SK-N-SH treated with all-trans-retinoic acid at 6 μM for 48 hours (cell line): ENCODE results near the gene CIRBP.
A peak's percentile ranks its signal among the peaks of the same experiment; 100 is the strongest.

Experiments used
- ATAC-seq: fragments of 200-7000 bp; cut with Tn5 transposase; 3 replicates; pipeline ENCODE4 v1.9.1; 2020; ENCODE audit warnings: mild to moderate bottlenecking, moderate library complexity
- ARNTL ChIP-seq: fragments of 450-650 bp; formaldehyde crosslinking; IDR thresholded peaks from 2 replicates; pipeline ENCODE4 v1.5.0; 2020; ENCODE audit warnings: low read depth, mild to moderate bottlenecking, moderate library complexity, borderline replicate concordance
- BACH2 ChIP-seq: fragments of 250-450 bp; sonication (Bioruptor Pico); IDR thresholded peaks from 2 replicates; pipeline ENCODE4 v1.9.0; 2021; ENCODE audit warnings: mild to moderate bottlenecking, borderline replicate concordance
- CREB5 ChIP-seq: fragments of 250-450 bp; sonication (Bioruptor Pico); IDR thresholded peaks from 2 replicates; pipeline ENCODE4 v1.5.1; 2020; ENCODE audit warnings: low read depth, mild to moderate bottlenecking, moderate library complexity
- CSDC2 ChIP-seq: fragments of 250-450 bp; sonication (Bioruptor Pico); IDR thresholded peaks from 2 replicates; pipeline ENCODE4 v1.5.0; 2020; ENCODE audit warnings: mild to moderate bottlenecking, moderate library complexity
- ESRRG ChIP-seq: fragments of 250-450 bp; sonication (Bioruptor Pico); IDR thresholded peaks from 2 replicates; pipeline ENCODE4 v1.6.1; 2021; ENCODE audit warnings: mild to moderate bottlenecking
- GLIS3 ChIP-seq: fragments of 250-450 bp; sonication (Bioruptor Pico); IDR thresholded peaks from 2 replicates; pipeline ENCODE4 v1.5.0; 2020; ENCODE audit warnings: mild to moderate bottlenecking, moderate library complexity
- ISL1 ChIP-seq: fragments of 250-450 bp; sonication (Bioruptor Pico); IDR thresholded peaks from 2 replicates; pipeline ENCODE4 v2.1.2; 2022; ENCODE audit warnings: mild to moderate bottlenecking, moderate library complexity
- OSR1 ChIP-seq: fragments of 250-450 bp; sonication (Bioruptor Pico); IDR thresholded peaks from 2 replicates; pipeline ENCODE4 v1.8.0; 2022; ENCODE audit warnings: moderate library complexity, mild to moderate bottlenecking, inconsistent platforms
- PATZ1 ChIP-seq: fragments of 250-450 bp; sonication (Bioruptor Pico); IDR thresholded peaks from 2 replicates; pipeline ENCODE4 v1.8.0; 2020; ENCODE audit warnings: mild to moderate bottlenecking, moderate library complexity, borderline replicate concordance
- POU6F1 ChIP-seq: fragments of 250-450 bp; sonication (Bioruptor Pico); IDR thresholded peaks from 2 replicates; pipeline ENCODE4 v1.8.0; 2021; ENCODE audit warnings: low read depth, mild to moderate bottlenecking, moderate library complexity, borderline replicate concordance
- PPARA ChIP-seq: fragments of 250-450 bp; sonication (Bioruptor Pico); IDR thresholded peaks from 2 replicates; pipeline ENCODE4 v1.5.0; 2020; ENCODE audit warnings: mild to moderate bottlenecking, borderline replicate concordance
- RARB ChIP-seq: fragments of 250-450 bp; sonication (Bioruptor Pico); IDR thresholded peaks from 2 replicates; pipeline ENCODE4 v1.8.0; 2021; ENCODE audit warnings: mild to moderate bottlenecking, moderate library complexity
- SNAI2 ChIP-seq: fragments of 250-450 bp; sonication (Bioruptor Pico); IDR thresholded peaks from 2 replicates; pipeline ENCODE4 v1.5.0; 2020; ENCODE audit warnings: mild to moderate bottlenecking, moderate library complexity
- TCF4 ChIP-seq: fragments of 250-450 bp; sonication (Bioruptor Pico); IDR thresholded peaks from 2 replicates; pipeline ENCODE4 v1.8.0; 2021; ENCODE audit warnings: mild to moderate bottlenecking, moderate library complexity, borderline replicate concordance
- TOX ChIP-seq: fragments of 250-450 bp; sonication (Bioruptor Pico); IDR thresholded peaks from 2 replicates; pipeline ENCODE4 v1.8.0; 2021; ENCODE audit warnings: mild to moderate bottlenecking, moderate library complexity, borderline replicate concordance
- TSHZ2 ChIP-seq: fragments of 250-450 bp; sonication (Bioruptor Pico); IDR thresholded peaks from 2 replicates; pipeline ENCODE4 v1.5.0; 2020; ENCODE audit warnings: mild to moderate bottlenecking, moderate library complexity
- ZC3H10 ChIP-seq: fragments of 250-450 bp; sonication (Bioruptor Pico); IDR thresholded peaks from 2 replicates; pipeline ENCODE4 v1.5.1; 2021; ENCODE audit warnings: mild to moderate bottlenecking, moderate library complexity
- ZFP3 ChIP-seq: fragments of 250-450 bp; sonication (Bioruptor Pico); IDR thresholded peaks from 2 replicates; pipeline ENCODE4 v1.5.0; 2020; ENCODE audit warnings: mild to moderate bottlenecking, moderate library complexity
- ZFP30 ChIP-seq: fragments of 450-650 bp; formaldehyde crosslinking; IDR thresholded peaks from 2 replicates; pipeline ENCODE4 v1.5.0; 2022; ENCODE audit warnings: mild to moderate bottlenecking, moderate library complexity
- ZNF565 ChIP-seq: fragments of 450-650 bp; formaldehyde crosslinking; conservative IDR thresholded peaks from 2 replicates; pipeline ENCODE4 v1.5.0; 2020; ENCODE audit warnings: low read depth, mild to moderate bottlenecking, moderate library complexity
- ZNF70 ChIP-seq: fragments of 450-650 bp; formaldehyde crosslinking; IDR thresholded peaks from 2 replicates; pipeline ENCODE4 v1.5.0; 2020; ENCODE audit warnings: mild to moderate bottlenecking, moderate library complexity
- ZNF8 ChIP-seq: fragments of 450-650 bp; formaldehyde crosslinking; IDR thresholded peaks from 2 replicates; pipeline ENCODE4 v1.5.0; 2020; ENCODE audit warnings: mild to moderate bottlenecking, moderate library complexity

The CIRBP gene

GRCh38 chr19:1226522-1227303 is 42.4 kb upstream of the CIRBP start:
- peak; percentile 4; the same call in 2 of the 3 replicates for ATAC-seq
- TF ChIP-seq POU6F1 (CRISPR knock-in tag) (no peak), ZNF8 (no peak), ZNF70 (no peak), ARNTL (CRISPR knock-in tag) (no peak), PATZ1 (no peak), CREB5 (CRISPR knock-in tag) (no peak), ZC3H10 (CRISPR knock-in tag) (no peak), TOX (CRISPR knock-in tag) (no peak), TCF4 (CRISPR knock-in tag) (no peak), CSDC2 (CRISPR knock-in tag) (no peak), GLIS3 (CRISPR knock-in tag) (no peak), ESRRG (CRISPR knock-in tag) (no peak), ZFP3 (CRISPR knock-in tag) (no peak), RARB (CRISPR knock-in tag) (no peak), BACH2 (CRISPR knock-in tag) (no peak)

- TF ChIP-seq PATZ1: no peak
- no peak for TF ChIP-seq ARNTL (CRISPR knock-in tag)
- TF ChIP-seq BACH2 (CRISPR knock-in tag): no peak
- no peak for TF ChIP-seq PPARA (CRISPR knock-in tag)
- no peak for TF ChIP-seq ZNF8
- no peak for TF ChIP-seq ZFP3 (CRISPR knock-in tag)
- TF ChIP-seq, all 23 proteins: peak for 0
- ATAC-seq: no peak
These were observed 41.7 kb upstream of the CIRBP start for GRCh38 chr19:1227304-1228054.

- no peak for ATAC-seq
- no peak for TF ChIP-seq ISL1 (CRISPR knock-in tag)
- TF ChIP-seq OSR1 (CRISPR knock-in tag): no peak
- TF ChIP-seq ZNF565 (CRISPR knock-in tag): no peak
- no peak for TF ChIP-seq PPARA (CRISPR knock-in tag)
- no peak for TF ChIP-seq SNAI2 (CRISPR knock-in tag)
- TF ChIP-seq ZFP3 (CRISPR knock-in tag): no peak
- no peak for TF ChIP-seq CREB5 (CRISPR knock-in tag)
- no peak for TF ChIP-seq ZFP30 (CRISPR knock-in tag)
- no peak for TF ChIP-seq TSHZ2 (CRISPR knock-in tag)
- TF ChIP-seq TCF4 (CRISPR knock-in tag): no peak
- no peak for TF ChIP-seq CSDC2 (CRISPR knock-in tag)
- TF ChIP-seq BACH2 (CRISPR knock-in tag): no peak
- no peak for TF ChIP-seq ZNF8
These were observed 40.8 kb upstream of the CIRBP start for GRCh38 chr19:1228161-1228957.
